ENCODE results near the gene SAPCD1. TPM values are rescaled to one million over a fixed set of nuclear protein-coding genes. Genes with fewer than 3 reads are reported as not detected.

Gene SAPCD1
- total RNA-seq, 2 donors from 2014 or later = 3.6 to 4.2 TPM

- peak overlapping the region; percentile 78 for H3K27ac Mint-ChIP-seq
- no peaks in the 10 kb centered on the region for H3K36me3 Mint-ChIP-seq (ENCODE audit: low read depth)
- H3K4me3 Mint-ChIP-seq = no peak overlapping the region
- DNase-seq (no peak), ATAC-seq (no peak)
- no peaks in the 10 kb centered on the region for H3K27me3 Mint-ChIP-seq
- H3K4me1 Mint-ChIP-seq = peaks cover 18% of the 10 kb centered on the region
- H3K9me3 ChIP-seq (ENCODE audit: control insufficient read depth, low read length, poor library complexity, severe bottlenecking) = no peaks in the 10 kb centered on the region
Measured at GRCh38 chr6:31768363-31769257, 6.2 kb downstream of the SAPCD1 start.

DNA sequence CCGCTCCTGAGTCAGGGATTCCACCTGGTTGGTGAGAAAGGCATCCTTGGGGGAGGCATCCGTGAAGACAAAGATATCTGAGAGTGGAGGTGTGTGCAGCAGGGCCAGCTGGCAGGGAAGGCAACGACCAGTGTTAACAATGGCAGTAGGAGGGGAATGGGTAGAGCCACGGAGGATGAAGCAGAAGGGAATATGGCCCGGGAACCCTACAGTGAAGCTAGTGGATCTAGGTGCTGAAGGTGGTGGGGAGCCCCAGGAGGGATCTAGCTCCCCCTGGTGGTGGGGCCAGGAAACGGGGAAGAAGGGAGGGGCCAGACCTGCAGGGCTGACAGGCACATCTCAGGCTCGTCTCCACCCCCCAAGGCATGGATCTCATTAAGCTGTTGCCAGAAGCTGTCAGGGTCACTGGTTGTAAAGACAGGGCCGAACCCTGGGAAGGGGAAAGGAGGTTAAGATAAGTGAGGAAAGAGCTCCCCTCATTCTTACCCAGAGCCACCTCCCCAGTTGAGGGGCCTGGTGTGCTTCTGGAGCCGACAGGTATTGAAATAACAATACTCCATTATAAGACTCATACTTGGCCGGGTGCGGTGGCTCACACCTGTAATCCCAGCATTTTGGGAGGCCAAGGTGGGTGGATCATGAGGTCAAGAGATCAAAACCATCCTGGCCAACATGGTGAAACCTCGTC, 7.4 kb downstream of the SAPCD1 start:
- Mint-ChIP-seq H3K27ac (no peak overlapping the region), H3K27me3 (no peaks in the 10 kb centered on the region), H3K36me3 (ENCODE audit: low read depth) (no peaks in the 10 kb centered on the region), H3K4me3 (no peak overlapping the region), H3K4me1 (peaks cover 18% of the 10 kb centered on the region)
- peak; percentile 64 to 77 (median 69) for DNase-seq
- no peaks in the 10 kb centered on the region for H3K9me3 ChIP-seq (ENCODE audit: control insufficient read depth, low read length, poor library complexity, severe bottlenecking)
- peak; percentile 85 for ATAC-seq

DNA sequence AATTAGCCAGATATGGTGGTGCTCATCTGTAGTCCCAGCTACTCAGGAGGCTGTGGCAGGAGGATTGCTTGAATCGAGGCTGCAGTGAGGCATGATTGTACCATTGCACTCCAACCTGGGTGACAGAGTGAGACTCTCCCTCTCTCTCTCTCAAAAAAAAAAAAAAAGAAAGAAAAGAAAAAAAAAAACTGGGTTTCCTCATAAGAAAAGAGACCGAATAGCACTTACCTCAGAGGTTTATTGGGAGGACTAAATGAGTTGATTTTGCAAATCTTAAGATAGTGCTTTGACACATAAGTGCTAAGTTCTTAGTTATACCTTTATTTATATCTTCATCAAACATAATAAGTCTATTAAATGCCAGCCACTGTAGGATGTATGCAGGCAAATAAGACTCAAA, 8.4 kb downstream of the SAPCD1 start:
- peaks cover 23% of the 10 kb centered on the region for H3K4me1 Mint-ChIP-seq
- no peak overlapping the region for H3K27ac Mint-ChIP-seq
- H3K4me3 Mint-ChIP-seq = peak overlapping the region; percentile 47
- no peak for DNase-seq
- ATAC-seq = no peak
- H3K9me3 ChIP-seq (ENCODE audit: control insufficient read depth, low read length, poor library complexity, severe bottlenecking) = no peaks in the 10 kb centered on the region
- H3K27me3 Mint-ChIP-seq = no peaks in the 10 kb centered on the region
- no peaks in the 10 kb centered on the region for H3K36me3 Mint-ChIP-seq (ENCODE audit: low read depth)

- Mint-ChIP-seq H3K36me3 (ENCODE audit: low read depth) (no peaks in the 10 kb centered on the region), H3K27me3 (no peaks in the 10 kb centered on the region), H3K4me1 (peaks cover 28% of the 10 kb centered on the region), H3K4me3 (peak overlapping the region; percentile 83), H3K27ac (no peak overlapping the region)
- H3K9me3 ChIP-seq (ENCODE audit: control insufficient read depth, low read length, poor library complexity, severe bottlenecking) = no peaks in the 10 kb centered on the region
- ATAC-seq (no peak), DNase-seq (no peak)
Measured at GRCh38 chr6:31771992-31772358, 9.5 kb downstream of the SAPCD1 start.

- ATAC-seq = no peak
- Mint-ChIP-seq H3K27ac (peak overlapping the region; percentile 77), H3K27me3 (no peaks in the 10 kb centered on the region), H3K4me1 (peaks cover 29% of the 10 kb centered on the region), H3K4me3 (peak overlapping the region; percentile 39), H3K36me3 (ENCODE audit: low read depth) (no peaks in the 10 kb centered on the region)
- DNase-seq = no peak
- no peaks in the 10 kb centered on the region for H3K9me3 ChIP-seq (ENCODE audit: control insufficient read depth, low read length, poor library complexity, severe bottlenecking)
Measured at GRCh38 chr6:31775184-31775583, 12.7 kb downstream of the SAPCD1 start.

- H3K27ac Mint-ChIP-seq = peak overlapping the region; percentile 77
- H3K27me3 Mint-ChIP-seq = no peaks in the 10 kb centered on the region
- H3K36me3 Mint-ChIP-seq (ENCODE audit: low read depth) = no peaks in the 10 kb centered on the region
- ATAC-seq (no peak), DNase-seq (no peak)
- H3K9me3 ChIP-seq (ENCODE audit: control insufficient read depth, low read length, poor library complexity, severe bottlenecking) = no peaks in the 10 kb centered on the region
- peak overlapping the region; percentile 73 for H3K4me3 Mint-ChIP-seq
- H3K4me1 Mint-ChIP-seq = peaks cover 29% of the 10 kb centered on the region
Measured at GRCh38 chr6:31775633-31776484, 13.4 kb downstream of the SAPCD1 start.

GRCh38 chr6:31776485-31776988, 14.1 kb downstream of the SAPCD1 start:
- H3K9me3 ChIP-seq (ENCODE audit: control insufficient read depth, low read length, poor library complexity, severe bottlenecking) = no peaks in the 10 kb centered on the region
- no peaks in the 10 kb centered on the region for H3K27me3 Mint-ChIP-seq
- H3K4me3 Mint-ChIP-seq = peak overlapping the region; percentile 78
- peak overlapping the region; percentile 77 for H3K27ac Mint-ChIP-seq
- ATAC-seq (peak; percentile 22), DNase-seq (no peak)
- H3K36me3 Mint-ChIP-seq (ENCODE audit: low read depth) = no peaks in the 10 kb centered on the region
- H3K4me1 Mint-ChIP-seq = peaks cover 24% of the 10 kb centered on the region

- Mint-ChIP-seq H3K27me3 (no peaks in the 10 kb centered on the region), H3K27ac (peak within 1 kb of the TSS; percentile 77), H3K4me3 (peak within 1 kb of the TSS; percentile 78), H3K4me1 (peaks cover 23% of the 10 kb centered on the region), H3K36me3 (ENCODE audit: low read depth) (no peaks in the 10 kb centered on the region)
- peak; percentile 29 to 53 (median 40) for DNase-seq
- H3K9me3 ChIP-seq (ENCODE audit: control insufficient read depth, low read length, poor library complexity, severe bottlenecking) = no peaks in the 10 kb centered on the region
- ATAC-seq = peak; percentile 80
Measured at GRCh38 chr6:31776989-31777666, 14.7 kb downstream of the SAPCD1 start, which contains the start of gene VWA7. VWA7 (minus strand) TSS chr6:31777328; CDS start chr6:31776779, 549 bp downstream.

- Mint-ChIP-seq H3K4me3 (peak overlapping the region; percentile 78), H3K36me3 (ENCODE audit: low read depth) (no peaks in the 10 kb centered on the region), H3K27me3 (no peaks in the 10 kb centered on the region), H3K4me1 (peaks cover 22% of the 10 kb centered on the region), H3K27ac (no peak overlapping the region)
- no peak for DNase-seq
- ATAC-seq = no peak
- H3K9me3 ChIP-seq (ENCODE audit: control insufficient read depth, low read length, poor library complexity, severe bottlenecking) = no peaks in the 10 kb centered on the region
Measured at GRCh38 chr6:31777667-31778050, 15.2 kb downstream of the SAPCD1 start.

- no peak overlapping the region for H3K4me3 Mint-ChIP-seq
- no peaks in the 10 kb centered on the region for H3K9me3 ChIP-seq (ENCODE audit: control insufficient read depth, low read length, poor library complexity, severe bottlenecking)
- no peaks in the 10 kb centered on the region for H3K36me3 Mint-ChIP-seq (ENCODE audit: low read depth)
- ATAC-seq (no peak), DNase-seq (no peak)
- H3K27me3 Mint-ChIP-seq = no peaks in the 10 kb centered on the region
- H3K27ac Mint-ChIP-seq = no peak overlapping the region
- H3K4me1 Mint-ChIP-seq = peaks cover 18% of the 10 kb centered on the region
Measured at GRCh38 chr6:31778193-31778592, 15.7 kb downstream of the SAPCD1 start.

DNA sequence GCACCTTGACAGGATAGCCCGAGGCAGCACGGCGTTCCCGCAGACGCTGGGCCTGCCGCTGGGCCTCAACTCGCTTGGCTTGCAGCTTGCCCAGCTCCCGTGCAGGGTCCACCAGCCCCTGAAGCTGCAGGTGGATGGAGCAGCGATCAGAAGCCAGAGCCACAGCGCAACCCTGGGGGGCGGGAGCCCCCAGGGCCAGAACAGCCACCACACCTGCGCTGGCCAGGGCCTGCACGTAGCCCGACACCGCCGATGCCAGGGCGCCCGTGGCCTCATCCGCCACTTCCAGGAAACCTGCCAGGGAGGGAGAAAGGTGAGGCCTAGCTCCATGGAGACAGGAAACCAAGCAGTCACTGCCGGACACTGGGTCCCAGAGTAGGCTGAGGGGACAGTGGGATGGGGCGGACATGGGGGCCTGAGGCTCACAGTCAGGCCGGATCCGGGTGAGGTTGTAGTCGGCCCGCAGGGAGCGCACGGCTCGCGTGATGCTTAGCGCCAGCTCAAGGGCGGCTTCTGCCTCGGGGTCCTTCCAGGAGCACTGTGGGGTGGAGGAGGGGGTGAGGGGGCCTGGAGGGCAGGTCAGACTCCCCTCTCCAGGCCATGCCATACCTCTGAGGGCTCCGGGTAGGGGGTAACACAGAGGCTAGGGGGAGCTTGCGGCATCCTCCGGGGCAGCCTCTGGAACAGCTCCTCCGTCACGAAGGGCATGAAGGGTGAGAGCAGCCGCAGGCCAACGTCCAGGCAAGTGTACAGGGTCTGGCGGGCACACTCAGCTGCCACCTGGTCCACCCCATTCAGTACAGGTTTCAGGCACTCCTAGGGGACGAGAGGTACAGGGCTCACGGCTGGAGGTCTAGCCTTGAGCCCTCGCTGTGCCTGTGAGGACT, 16.8 kb downstream of the SAPCD1 start:
- no peaks in the 10 kb centered on the region for H3K9me3 ChIP-seq (ENCODE audit: control insufficient read depth, low read length, poor library complexity, severe bottlenecking)
- H3K4me1 Mint-ChIP-seq = peaks cover 18% of the 10 kb centered on the region
- H3K36me3 Mint-ChIP-seq (ENCODE audit: low read depth) = no peaks in the 10 kb centered on the region
- H3K4me3 Mint-ChIP-seq = no peak overlapping the region
- no peak overlapping the region for H3K27ac Mint-ChIP-seq
- no peaks in the 10 kb centered on the region for H3K27me3 Mint-ChIP-seq
- ATAC-seq (no peak), DNase-seq (no peak)

DNA sequence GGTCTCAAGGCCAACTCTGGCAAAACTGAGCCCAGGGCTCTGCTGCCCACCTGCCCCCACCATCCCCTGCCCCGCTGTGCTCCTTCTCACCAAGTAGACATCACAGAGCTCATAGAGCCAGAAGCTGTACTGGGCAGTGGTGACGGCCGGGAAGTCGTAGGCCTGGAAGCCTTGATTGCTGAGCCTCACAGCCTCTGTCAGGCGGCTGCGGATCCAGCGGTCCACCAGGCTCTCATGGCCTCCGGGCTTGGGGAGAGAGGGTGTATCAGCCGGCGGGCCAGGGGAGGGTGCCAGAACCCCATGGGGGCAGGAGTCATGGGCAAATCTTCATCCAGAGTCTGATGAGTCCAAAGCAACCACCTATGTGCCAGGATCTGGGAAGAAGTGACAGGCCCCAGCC, 17.5 kb downstream of the SAPCD1 start:
- Mint-ChIP-seq H3K27me3 (no peaks in the 10 kb centered on the region), H3K36me3 (ENCODE audit: low read depth) (peaks cover 3% of the 10 kb centered on the region), H3K4me3 (no peak overlapping the region), H3K27ac (no peak overlapping the region), H3K4me1 (peaks cover 22% of the 10 kb centered on the region)
- no peak for DNase-seq
- no peak for ATAC-seq
- no peaks in the 10 kb centered on the region for H3K9me3 ChIP-seq (ENCODE audit: control insufficient read depth, low read length, poor library complexity, severe bottlenecking)
